D721Med (cell line): ENCODE data around the gene ARID4B.

Experiments
- DNase-seq: peaks from one replicate; pipeline ENCODE4 v3.0.0; 2011; ENCODE audit warnings: low spot score; ENCODE audit not compliant: insufficient read length
- FAIRE-seq: peaks from 2 replicates; lab custom pipeline; 2011; peaks lifted over from hg19 to GRCh38; lab: Jason Lieb, UNC
- CTCF ChIP-seq: IDR thresholded peaks from 2 replicates; pipeline ENCODE4 v1.5.1; 2012; ENCODE audit warnings: mild to moderate bottlenecking, control low read depth; ENCODE audit not compliant: insufficient read depth; ENCODE audit errors: missing control alignments

ARID4B gene

GRCh38 chr1:235181561-235182245, 146.3 kb downstream of the ARID4B start:
- DNase-seq (no peak), FAIRE-seq (no peak)
- no peak for TF ChIP-seq CTCF

- FAIRE-seq (peak; percentile 11), DNase-seq (no peak)
- TF ChIP-seq CTCF: no peak
Measured at GRCh38 chr1:235180916-235181460, 147.0 kb downstream of the ARID4B start.

GRCh38 chr1:235176486-235176885, 151.5 kb downstream of the ARID4B start:
- FAIRE-seq: no peak
- no peak for DNase-seq
- TF ChIP-seq CTCF: no peak

GRCh38 chr1:235169986-235170385, 158.0 kb downstream of the ARID4B start:
- FAIRE-seq (no peak), DNase-seq (no peak)
- no peak for TF ChIP-seq CTCF

GRCh38 chr1:235168375-235168774, 159.6 kb downstream of the ARID4B start:
- FAIRE-seq (no peak), DNase-seq (no peak)
- no peak for TF ChIP-seq CTCF

DNA sequence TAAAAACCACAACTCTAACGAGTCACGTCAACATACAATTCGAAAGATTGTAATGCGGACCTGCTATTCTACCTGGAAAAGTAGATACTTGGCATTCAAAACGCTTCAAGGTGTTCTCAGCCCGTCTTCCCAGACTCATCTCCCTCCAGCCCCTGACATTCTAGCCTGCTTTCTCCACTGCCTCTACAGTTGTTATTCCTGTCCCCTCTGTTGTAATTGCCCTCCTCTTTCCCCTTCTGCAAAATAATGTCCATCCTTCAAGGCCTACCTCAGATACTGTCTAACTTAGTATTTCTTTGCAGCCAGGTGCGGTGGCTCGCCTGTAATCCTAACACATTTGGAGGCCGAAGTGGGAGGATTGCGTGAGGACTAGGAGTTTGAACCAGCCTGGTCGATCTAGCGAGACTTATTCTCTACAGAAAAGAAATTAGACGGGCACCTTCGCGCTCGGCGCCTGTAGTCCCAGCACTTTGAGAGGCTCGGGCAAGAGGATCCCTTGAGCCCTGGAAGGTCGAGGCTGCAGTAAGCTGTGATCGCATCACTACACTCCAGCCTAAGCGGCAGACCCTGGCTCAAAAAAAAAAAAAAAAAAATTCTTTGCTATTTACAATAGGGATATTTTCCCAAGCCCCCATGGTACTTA, 166.2 kb downstream of the ARID4B start:
- no peak for DNase-seq
- no peak for TF ChIP-seq CTCF
- no peak for FAIRE-seq
